Liver (tissue), 9 donors: ENCODE results near the gene KIF26A. TPM values are rescaled to one million over a fixed set of nuclear protein-coding genes. Genes with fewer than 3 reads are reported as not detected.

ENCODE experiments used
- DNase-seq: peaks from one replicate; pipeline ENCODE4 v3.0.0-alpha.2; 2017; ENCODE audit warnings: low spot score
- H3K27ac ChIP-seq, 2 donors: one replicate each; pipeline ENCODE4 v1.7.0; 2013; ENCODE audit warnings: inconsistent platforms in 2 of 2, low read length in 2 of 2, control low read depth in 1 of 2, low read depth in 1 of 2, mild to moderate bottlenecking in 1 of 2
- H3K27me3 ChIP-seq, 4 donors: one replicate each; pipeline versions ENCODE4 v1.6.1 to v1.7.0; 2013; ENCODE audit warnings: low read length in 3 of 4, inconsistent platforms in 1 of 4, mild to moderate bottlenecking in 1 of 4, moderate library complexity in 1 of 4; ENCODE audit not compliant: control insufficient read depth in 4 of 4, insufficient read depth in 4 of 4
- H3K36me3 ChIP-seq, 4 donors: one replicate each; pipeline versions ENCODE4 v1.6.1 to v1.7.0; 2013; ENCODE audit warnings: low read length in 3 of 4, mild to moderate bottlenecking in 3 of 4, low read depth in 1 of 4, moderate library complexity in 1 of 4; ENCODE audit not compliant: control insufficient read depth in 4 of 4, insufficient read depth in 3 of 4
- H3K4me1 ChIP-seq, 4 donors: one replicate each; pipeline versions ENCODE4 v1.6.1 to v1.7.0; 2013; ENCODE audit warnings: low read length in 3 of 4, mild to moderate bottlenecking in 3 of 4, moderate library complexity in 1 of 4; ENCODE audit not compliant: control insufficient read depth in 4 of 4, insufficient read depth in 4 of 4
- H3K4me3 ChIP-seq, 3 donors: one replicate each; pipeline versions ENCODE4 v1.6.1 to v1.7.0; 2013; ENCODE audit warnings: low read length in 3 of 3, control low read depth in 1 of 3, low read depth in 1 of 3, mild to moderate bottlenecking in 1 of 3
- H3K9ac ChIP-seq, 2 donors: one replicate each; pipeline ENCODE4 v1.7.0; 2013; ENCODE audit warnings: low read length in 2 of 2, mild to moderate bottlenecking in 2 of 2, moderate library complexity in 2 of 2, control low read depth in 1 of 2, low read depth in 1 of 2
- H3K9me3 ChIP-seq, 4 donors: one replicate each; pipeline versions ENCODE4 v1.6.1 to v1.7.0; 2013; ENCODE audit warnings: low read length in 3 of 4; ENCODE audit not compliant: control insufficient read depth in 4 of 4
- ATF3 ChIP-seq: IDR thresholded peaks from 2 replicates; pipeline ENCODE4 v1.6.1; 2016; ENCODE audit warnings: antibody characterized with exemption
- CTCF ChIP-seq: fragments of 150-350 bp; IDR thresholded peaks from 2 replicates; pipeline ENCODE4 v1.5.1; 2017; ENCODE audit warnings: improper control_type of control experiment, low read depth, low read length; ENCODE audit not compliant: missing input control
- EGR1 ChIP-seq, 2 donors: IDR thresholded peaks; 2 replicates each; pipeline ENCODE4 v1.6.1; 2016 to 2018; ENCODE audit warnings: antibody characterized with exemption in 2 of 2, low read depth in 2 of 2
- FOXA1 ChIP-seq: IDR thresholded peaks from 2 replicates; pipeline ENCODE4 v1.6.1; 2016; ENCODE audit warnings: antibody characterized with exemption
- FOXA2 ChIP-seq: IDR thresholded peaks from 2 replicates; pipeline ENCODE4 v1.6.1; 2016; ENCODE audit warnings: antibody characterized with exemption
- GABPA ChIP-seq, 2 donors: IDR thresholded peaks in 1 of 2; conservative IDR thresholded peaks in 1 of 2; 2 replicates each; pipeline ENCODE4 v1.6.1; 2016; ENCODE audit warnings: antibody characterized with exemption in 2 of 2, mild to moderate bottlenecking in 1 of 2, moderate library complexity in 1 of 2
- HNF4A ChIP-seq, 2 donors: conservative IDR thresholded peaks; 2 replicates each; pipeline ENCODE4 v1.6.1; 2016; ENCODE audit warnings: antibody characterized with exemption in 2 of 2, mild to moderate bottlenecking in 2 of 2
- HNF4G ChIP-seq: IDR thresholded peaks from 2 replicates; pipeline ENCODE4 v1.6.1; 2016; ENCODE audit warnings: antibody characterized with exemption
- JUND ChIP-seq, 2 donors: IDR thresholded peaks; 2 replicates each; pipeline ENCODE4 v1.6.1; 2016; ENCODE audit warnings: antibody characterized with exemption in 2 of 2
- MAX ChIP-seq: IDR thresholded peaks from 2 replicates; pipeline ENCODE4 v1.6.1; 2016; ENCODE audit warnings: antibody characterized with exemption
- NR2F2 ChIP-seq: IDR thresholded peaks from 2 replicates; pipeline ENCODE4 v1.6.1; 2016; ENCODE audit warnings: antibody characterized with exemption
- RAD21 ChIP-seq, 2 donors: IDR thresholded peaks; 2 replicates each; pipeline ENCODE4 v1.6.1; 2016; ENCODE audit warnings: antibody characterized with exemption in 2 of 2, mild to moderate bottlenecking in 2 of 2
- REST ChIP-seq: IDR thresholded peaks from 2 replicates; pipeline ENCODE4 v1.6.1; 2016; ENCODE audit warnings: antibody characterized with exemption, mild to moderate bottlenecking
- RXRA ChIP-seq, 2 donors: IDR thresholded peaks; 2 replicates each; pipeline ENCODE4 v1.6.1; 2017 to 2018; ENCODE audit warnings: antibody characterized with exemption in 2 of 2, mild to moderate bottlenecking in 1 of 2
- SP1 ChIP-seq: IDR thresholded peaks from 2 replicates; pipeline ENCODE4 v1.6.1; 2018; ENCODE audit warnings: antibody characterized with exemption, mild to moderate bottlenecking
- TAF1 ChIP-seq: conservative IDR thresholded peaks from 2 replicates; pipeline ENCODE4 v1.6.1; 2016; ENCODE audit warnings: antibody characterized with exemption, mild to moderate bottlenecking
- YY1 ChIP-seq: IDR thresholded peaks from 2 replicates; pipeline ENCODE4 v1.6.1; 2016; ENCODE audit warnings: antibody characterized with exemption, mild to moderate bottlenecking
- ZBTB33 ChIP-seq: IDR thresholded peaks from 2 replicates; pipeline ENCODE4 v1.6.1; 2016; ENCODE audit warnings: antibody characterized with exemption
- WGBS: extraction: QIAGEN DNeasy Blood & Tissue Kit; methylation state at CpG from one replicate; pipeline ENCODE4 v1.1.7; 2013; 5-methylcytosine and 5-hydroxymethylcytosine counted together
- polyA plus RNA-seq, 2 donors: library from polyadenylated mRNA; stranded (reverse) in 1 of 2; unstranded in 1 of 2; fragments of 200-250 nt in 1 of 2; fragments of >200 nt in 1 of 2; fragmentation: Nextera tagmentation in 1 of 2; extraction: Ambion mirVana in 1 of 2; gene quantifications; one replicate each; pipeline versions ENCODE4 v1.2.1 to v1.2.3, GENCODE V29; 2013 to 2015
- total RNA-seq, 2 donors: library from RNA; depleted of rRNA; stranded (reverse); fragments of >200 nt; gene quantifications; one replicate each; pipeline ENCODE4 v1.2.3, GENCODE V29; 2014
- donor health status: healthy.
- donor health status: healthy.
- donor health status: healthy.
- donor health status: healthy.
- donor health status: healthy.

The KIF26A gene
- total and polyA plus RNA-seq, 4 donors: 0.07 to 10.2 (median 1.3) TPM

DNA sequence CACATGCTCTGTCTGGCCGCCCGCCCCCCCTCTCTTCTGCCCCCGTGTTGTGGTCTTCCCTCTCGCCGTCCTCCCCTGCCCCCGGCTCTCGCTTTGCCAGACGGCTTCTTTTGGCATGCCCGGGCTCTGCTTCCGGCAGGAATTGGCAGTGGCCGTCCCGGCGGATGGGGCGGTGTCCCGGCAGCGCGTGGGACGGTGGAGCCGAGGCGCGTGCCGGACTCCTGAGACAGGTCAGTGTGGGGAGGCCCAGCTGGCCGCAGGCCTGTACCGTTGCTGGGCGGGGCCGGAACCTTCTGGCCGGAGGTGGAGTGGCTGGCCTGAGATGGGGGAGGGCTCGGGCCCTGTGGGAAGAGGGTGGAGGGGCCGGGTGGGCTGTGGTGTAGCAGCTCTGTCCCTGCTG is 17.1 kb downstream of the KIF26A start:
- peaks cover 0 to 1% (median 0%) of the 10 kb centered on the region in 4 donors for H3K36me3 ChIP-seq
- DNase-seq: no peak
- peaks cover 0 to 2% (median 0%) of the 10 kb centered on the region in 4 donors for H3K4me1 ChIP-seq
- H3K4me3 ChIP-seq: no peak overlapping the region
- no peak overlapping the region for H3K9ac ChIP-seq
- no peaks in the 10 kb centered on the region for H3K27me3 ChIP-seq
- WGBS: 90% methylated on average over 29 of the region's 29 CpGs
- H3K27ac ChIP-seq: no peak overlapping the region
- no peaks in the 10 kb centered on the region for H3K9me3 ChIP-seq
- no peak for TF ChIP-seq ATF3
- no peak for TF ChIP-seq NR2F2
- TF ChIP-seq REST: no peak
- no peak for TF ChIP-seq TAF1
- TF ChIP-seq HNF4A (conservative IDR thresholded peaks at IDR 0.05): no peak
- TF ChIP-seq ZBTB33: no peak
- TF ChIP-seq FOXA2: no peak
- TF ChIP-seq YY1: no peak
- TF ChIP-seq HNF4G: no peak
- TF ChIP-seq FOXA1: no peak
- TF ChIP-seq MAX: no peak
- no peak for TF ChIP-seq RXRA (IDR thresholded peaks at IDR 0.05)
- no peak for TF ChIP-seq CTCF
- no peak for TF ChIP-seq SP1
- no peak for TF ChIP-seq RAD21 (IDR thresholded peaks at IDR 0.05)
- no peak for TF ChIP-seq EGR1 (IDR thresholded peaks at IDR 0.05; ENCODE audit: low read depth in 2 of 2)
- TF ChIP-seq GABPA (IDR thresholded peaks at IDR 0.05 in 1 of 2, conservative IDR thresholded peaks at IDR 0.05 in 1 of 2): no peak

DNA sequence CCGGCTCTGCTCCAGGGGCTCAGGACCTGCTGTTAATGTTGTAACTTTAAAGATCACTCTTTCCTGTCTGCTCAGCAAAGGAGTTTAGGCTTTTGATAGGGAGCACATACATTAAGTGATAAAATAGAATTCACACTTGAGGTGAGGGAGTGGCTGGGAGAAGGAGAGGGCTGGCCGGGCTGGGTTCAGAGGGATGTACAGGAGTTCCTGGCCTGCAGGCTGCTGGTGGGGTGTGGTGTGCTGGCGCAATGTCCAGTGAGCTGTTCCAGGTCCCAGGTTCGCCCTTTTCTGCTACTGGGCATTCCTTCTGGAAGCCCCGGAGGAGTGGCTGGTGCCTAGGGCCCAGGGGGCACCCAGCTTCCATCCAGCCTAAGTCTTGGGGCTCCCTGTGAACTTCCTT is 17.8 kb downstream of the KIF26A start:
- H3K4me1 ChIP-seq: no peaks in the 10 kb centered on the region
- H3K9ac ChIP-seq: no peak overlapping the region
- WGBS: 91% methylated on average over 5 of the region's 5 CpGs
- no peak overlapping the region for H3K4me3 ChIP-seq
- no peaks in the 10 kb centered on the region for H3K9me3 ChIP-seq
- H3K27ac ChIP-seq: no peak overlapping the region
- H3K27me3 ChIP-seq: no peaks in the 10 kb centered on the region
- peaks cover 0 to 1% (median 0%) of the 10 kb centered on the region in 4 donors for H3K36me3 ChIP-seq
- DNase-seq: no peak
- TF ChIP-seq JUND (IDR thresholded peaks at IDR 0.05) (no peak), FOXA1 (no peak), TAF1 (no peak), EGR1 (IDR thresholded peaks at IDR 0.05; ENCODE audit: low read depth in 2 of 2) (no peak), REST (no peak), NR2F2 (no peak), CTCF (no peak), RAD21 (IDR thresholded peaks at IDR 0.05) (no peak), HNF4A (conservative IDR thresholded peaks at IDR 0.05) (no peak), RXRA (IDR thresholded peaks at IDR 0.05) (no peak), YY1 (no peak), MAX (no peak)
